ENCODE data around the gene PAM.

- TF ChIP-seq CTCF (IDR thresholded peaks at IDR 0.05) (no peak), POLR2A (IDR thresholded peaks at IDR 0.05) (no peak)
Measured at GRCh38 chr5:102903074-102903871, 148.2 kb downstream of the PAM start.

Measured in prostate gland (tissue), 2 donors.